Heart right ventricle (tissue), 16 donors: ENCODE data around the gene CHD6. TPM values are rescaled to one million over a fixed set of nuclear protein-coding genes. Genes with fewer than 3 reads are reported as not detected.
A peak's percentile ranks its signal among the peaks of the same experiment; 100 is the strongest.

Experiments used
- ATAC-seq, 8 donors: fragments of 200-7000 bp; cut with Tn5 transposase; one replicate each; pipeline ENCODE4 v1.9.1; 2020; ENCODE audit warnings: mild to moderate bottlenecking in 8 of 8, moderate library complexity in 8 of 8, moderate number of reproducible peaks in 1 of 8
- DNase-seq, 2 donors: peaks; one replicate each; pipeline ENCODE4 v3.0.0-alpha.2; 2020
- H3K27ac ChIP-seq, 10 donors: fragments of 200-600 bp; sonication (generic) in 2 of 10; one replicate each; pipeline versions ENCODE4 v1.5.0 to v1.8.0; 2020 to 2022; ENCODE audit warnings: mild to moderate bottlenecking in 3 of 10
- H3K27me3 ChIP-seq, 7 donors: fragments of 200-600 bp; one replicate each; pipeline ENCODE4 v1.8.0; 2021 to 2022; ENCODE audit warnings: mild to moderate bottlenecking in 2 of 7
- H3K36me3 ChIP-seq, 9 donors: fragments of 200-600 bp; sonication (generic) in 1 of 9; one replicate each; pipeline versions ENCODE4 v1.5.0 to v1.8.0; 2020 to 2022; ENCODE audit warnings: mild to moderate bottlenecking in 2 of 9
- H3K4me1 ChIP-seq, 9 donors: fragments of 200-600 bp; sonication (generic) in 1 of 9; one replicate each; pipeline versions ENCODE4 v1.5.0 to v1.8.0; 2020 to 2022; ENCODE audit warnings: mild to moderate bottlenecking in 4 of 9
- H3K4me3 ChIP-seq, 10 donors: fragments of 200-600 bp; sonication (generic) in 2 of 10; one replicate each; pipeline versions ENCODE4 v1.5.0 to v1.8.0; 2020 to 2022; ENCODE audit warnings: mild to moderate bottlenecking in 7 of 10, moderate library complexity in 2 of 10
- H3K9me3 ChIP-seq, 11 donors: fragments of 200-600 bp in 10 of 11; sonication (generic) in 2 of 11; one replicate each; pipeline versions ENCODE4 v1.5.0 to v1.8.0; 2013 to 2022; ENCODE audit warnings: mild to moderate bottlenecking in 2 of 11, control low read depth in 1 of 11, moderate library complexity in 1 of 11
- CTCF ChIP-seq, 9 donors: fragments of 200-600 bp; sonication (generic) in 2 of 9; IDR thresholded peaks; one replicate each; pipeline versions ENCODE4 v1.5.0 to v1.8.0; 2021 to 2022; ENCODE audit warnings: antibody characterized with exemption in 9 of 9, mild to moderate bottlenecking in 5 of 9, moderate library complexity in 1 of 9
- WGBS, 2 donors: extraction: QIAGEN DNeasy Blood & Tissue Kit; methylation state at CpG; one replicate each; pipeline ENCODE4 v1.1.7; 2013; ENCODE audit warnings: inconsistent platforms in 1 of 2; 5-methylcytosine and 5-hydroxymethylcytosine counted together
- intact Hi-C, 10 donors: fragments of 100-400 bp; cut with DNase I; formaldehyde crosslinking; loops; one replicate each; pipeline versions ENCODE4 v1.11.1 to v1.14.2; 2022
- polyA plus RNA-seq, 2 donors: library from polyadenylated mRNA; stranded (reverse); fragments of 200-250 nt; gene quantifications; one replicate each; pipeline ENCODE4 v1.2.3, GENCODE V29; 2013
- total RNA-seq, 10 donors: library from RNA; stranded (reverse); fragmentation: NEBNext Ultra II Directional in 3 of 10; extraction: Animal tissue kit (Norgen Biotek cat#: 25700) in 3 of 10; gene quantifications; one replicate each; pipeline versions ENCODE4 v1.2.1 to v1.2.4, GENCODE V29; 2021 to 2023
- donor health status: Arrhythmogenic right ventricular cardiomyopathy.
- donor health status: ischemic (EF 13 %, LVEDD 7.1; RV severe dilation, severe dysfunction).
- donor health status: healthy with polysubstance abuse.
- donor health status: DM: no; HTN: yes; CAD: no.
- donor health status: DM: no; HTN: no; CAD: no.
- donor health status: ischemic (EF 25% LVEDD 6.9; RV normal size, moderate dysfunction).
- donor health status: ischemic (EF 25% LVEDD 5.7; RV mildly dilated, moderate dysfunction).
- donor health status: healthy.
- donor health status: DM: yes; HTN: yes; CAD: no.
- donor health status: Ischemic cardiomyopathy.
- donor health status: ischemic (EF 35%, LVEDD 5.7; RV mildly dilated, moderate dysfunction).
- donor health status: nonischemic (EF 11% LVEDD 7.7; RV severe dilation, severe dysfunction).
- donor health status: DM: yes; HTN: yes; CAD: no.
- donor health status: PGD.
- donor health status: ischemic (EF 29% LVEDD 5.4; RV normal size, mild dysfunction).
- donor health status: nonischemic (EF 23%, LVEDD 6.1; RV moderate dilation, normal function).

Gene CHD6
- total and polyA plus RNA-seq, 12 donors, result 3.0 to 52.9 (median 39.5) TPM

DNA sequence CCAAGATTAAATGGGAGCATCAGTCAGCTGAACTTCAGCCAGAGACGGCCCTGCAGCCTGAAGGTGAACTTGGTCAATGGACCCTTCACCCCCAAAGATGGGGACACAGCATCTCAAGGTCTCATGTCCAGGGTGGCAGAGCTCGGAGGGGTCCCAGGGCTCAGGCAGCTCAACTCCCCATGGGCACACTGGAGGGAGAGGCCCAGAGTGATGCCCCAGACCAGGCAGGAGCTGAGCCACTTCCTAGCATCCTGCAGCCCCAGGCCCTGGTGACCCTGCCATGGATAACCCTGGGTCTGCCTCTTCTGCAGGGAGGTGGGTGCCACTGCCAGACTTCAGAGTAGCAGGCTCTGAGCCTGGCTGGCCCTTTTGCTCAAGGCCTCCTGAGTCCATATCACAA is 224.1 kb downstream of the CHD6 start:
- no peak for TF ChIP-seq CTCF (IDR thresholded peaks at IDR 0.05)
- ATAC-seq, result no peak
- Histone ChIP-seq H3K36me3 (no peaks in the 10 kb centered on the region), H3K27me3 (no peaks in the 10 kb centered on the region), H3K9me3 (no peaks in the 10 kb centered on the region), H3K4me1 (peaks cover 7 to 67% (median 32%) of the 10 kb centered on the region in 9 donors), H3K4me3 (no peak overlapping the region), H3K27ac (peak overlapping the region in 8 of 10 donors; percentile 24 to 81 (median 52))
- intact Hi-C loops, result loop anchor here in 1 of 10 donors (5.0 kb wide), 1 partner anchor 47 kb away; no protein-coding TSS in a partner anchor
- WGBS, 2 donors, result 84 to 90% methylated on average over 2 of the region's 2 CpGs
- DNase-seq, result no peak

GRCh38 chr20:41393705-41394066 is 224.5 kb downstream of the CHD6 start:
- no peaks in the 10 kb centered on the region for H3K9me3 ChIP-seq
- no peaks in the 10 kb centered on the region for H3K36me3 ChIP-seq
- 58 to 74% methylated on average over 3 of the region's 3 CpGs for WGBS, 2 donors
- no peaks in the 10 kb centered on the region for H3K27me3 ChIP-seq
- intact Hi-C loops, result loop anchor here in 1 of 10 donors (5.0 kb wide), 1 partner anchor 46 kb away; no protein-coding TSS in a partner anchor
- H3K4me1 ChIP-seq, result peaks cover 7 to 63% (median 32%) of the 10 kb centered on the region in 9 donors
- no peak overlapping the region for H3K4me3 ChIP-seq
- peak in 1 of 2 donors; percentile 32 for DNase-seq
- ATAC-seq, result peak in 5 of 8 donors; percentile 0 to 39 (median 8)
- TF ChIP-seq CTCF (IDR thresholded peaks at IDR 0.05), result no peak
- H3K27ac ChIP-seq, result peak overlapping the region in 9 of 10 donors; percentile 31 to 81 (median 58)

GRCh38 chr20:41392871-41393704 is 225.1 kb downstream of the CHD6 start:
- Histone ChIP-seq H3K36me3 (no peaks in the 10 kb centered on the region), H3K9me3 (no peaks in the 10 kb centered on the region), H3K4me3 (no peak overlapping the region), H3K27ac (peak overlapping the region in 9 of 10 donors; percentile 1 to 81 (median 58)), H3K4me1 (peaks cover 7 to 57% (median 32%) of the 10 kb centered on the region in 9 donors), H3K27me3 (no peaks in the 10 kb centered on the region)
- TF ChIP-seq CTCF (IDR thresholded peaks at IDR 0.05), result no peak
- WGBS, 2 donors, result 51 to 60% methylated on average over 12 of the region's 12 CpGs
- ATAC-seq (peak; percentile 72 to 95 (median 88)), DNase-seq (peak; percentile 74 to 86)
- intact Hi-C loops, result loop anchor here in 1 of 10 donors (5.0 kb wide), 1 partner anchor 46 kb away; no protein-coding TSS in a partner anchor

- no peaks in the 10 kb centered on the region for H3K27me3 ChIP-seq
- H3K9me3 ChIP-seq, result no peaks in the 10 kb centered on the region
- DNase-seq, result no peak
- peaks cover 7 to 60% (median 38%) of the 10 kb centered on the region in 9 donors for H3K4me1 ChIP-seq
- H3K4me3 ChIP-seq, result no peak overlapping the region
- WGBS, 2 donors, result 91 to 100% methylated on average over 1 of the region's 1 CpG
- ATAC-seq, result no peak
- no peaks in the 10 kb centered on the region for H3K36me3 ChIP-seq
- intact Hi-C loops, result loop anchor here in 1 of 10 donors (5.0 kb wide), 1 partner anchor 45 kb away; no protein-coding TSS in a partner anchor
- peak overlapping the region in 8 of 10 donors; percentile 37 to 81 (median 62) for H3K27ac ChIP-seq
- no peak for TF ChIP-seq CTCF (IDR thresholded peaks at IDR 0.05)
These were observed 225.9 kb downstream of the CHD6 start for GRCh38 chr20:41392295-41392694.
